GM18498 (cell line): ENCODE measurements around the gene RIMS1.

Experiments used
- ATAC-seq: cut with Tn5 transposase; IDR thresholded peaks from one replicate; pipeline ENCODE4 v1.9.1; 2021; ENCODE audit warnings: mild to moderate bottlenecking, moderate library complexity; ENCODE audit not compliant: unreplicated experiment

RIMS1 gene, protein sequence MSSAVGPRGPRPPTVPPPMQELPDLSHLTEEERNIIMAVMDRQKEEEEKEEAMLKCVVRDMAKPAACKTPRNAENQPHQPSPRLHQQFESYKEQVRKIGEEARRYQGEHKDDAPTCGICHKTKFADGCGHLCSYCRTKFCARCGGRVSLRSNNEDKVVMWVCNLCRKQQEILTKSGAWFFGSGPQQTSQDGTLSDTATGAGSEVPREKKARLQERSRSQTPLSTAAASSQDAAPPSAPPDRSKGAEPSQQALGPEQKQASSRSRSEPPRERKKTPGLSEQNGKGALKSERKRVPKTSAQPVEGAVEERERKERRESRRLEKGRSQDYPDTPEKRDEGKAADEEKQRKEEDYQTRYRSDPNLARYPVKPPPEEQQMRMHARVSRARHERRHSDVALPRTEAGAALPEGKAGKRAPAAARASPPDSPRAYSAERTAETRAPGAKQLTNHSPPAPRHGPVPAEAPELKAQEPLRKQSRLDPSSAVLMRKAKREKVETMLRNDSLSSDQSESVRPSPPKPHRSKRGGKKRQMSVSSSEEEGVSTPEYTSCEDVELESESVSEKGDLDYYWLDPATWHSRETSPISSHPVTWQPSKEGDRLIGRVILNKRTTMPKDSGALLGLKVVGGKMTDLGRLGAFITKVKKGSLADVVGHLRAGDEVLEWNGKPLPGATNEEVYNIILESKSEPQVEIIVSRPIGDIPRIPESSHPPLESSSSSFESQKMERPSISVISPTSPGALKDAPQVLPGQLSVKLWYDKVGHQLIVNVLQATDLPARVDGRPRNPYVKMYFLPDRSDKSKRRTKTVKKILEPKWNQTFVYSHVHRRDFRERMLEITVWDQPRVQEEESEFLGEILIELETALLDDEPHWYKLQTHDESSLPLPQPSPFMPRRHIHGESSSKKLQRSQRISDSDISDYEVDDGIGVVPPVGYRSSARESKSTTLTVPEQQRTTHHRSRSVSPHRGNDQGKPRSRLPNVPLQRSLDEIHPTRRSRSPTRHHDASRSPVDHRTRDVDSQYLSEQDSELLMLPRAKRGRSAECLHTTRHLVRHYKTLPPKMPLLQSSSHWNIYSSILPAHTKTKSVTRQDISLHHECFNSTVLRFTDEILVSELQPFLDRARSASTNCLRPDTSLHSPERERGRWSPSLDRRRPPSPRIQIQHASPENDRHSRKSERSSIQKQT (N-terminal part only)

GRCh38 chr6:71886184-71887005, at the start of gene RIMS1:
TSS of gene RIMS1 (plus strand) at chr6:71886550. CDS start at chr6:71887024, 474 bp downstream.
- peak; percentile 92 for ATAC-seq

GRCh38 chr6:71851214-71851613, 35.1 kb upstream of the RIMS1 start:
- no peak for ATAC-seq

- ATAC-seq, result no peak
These were observed 33.4 kb upstream of the RIMS1 start for GRCh38 chr6:71852948-71853347.

GRCh38 chr6:71855406-71855805, 30.9 kb upstream of the RIMS1 start:
- ATAC-seq, result no peak

DNA sequence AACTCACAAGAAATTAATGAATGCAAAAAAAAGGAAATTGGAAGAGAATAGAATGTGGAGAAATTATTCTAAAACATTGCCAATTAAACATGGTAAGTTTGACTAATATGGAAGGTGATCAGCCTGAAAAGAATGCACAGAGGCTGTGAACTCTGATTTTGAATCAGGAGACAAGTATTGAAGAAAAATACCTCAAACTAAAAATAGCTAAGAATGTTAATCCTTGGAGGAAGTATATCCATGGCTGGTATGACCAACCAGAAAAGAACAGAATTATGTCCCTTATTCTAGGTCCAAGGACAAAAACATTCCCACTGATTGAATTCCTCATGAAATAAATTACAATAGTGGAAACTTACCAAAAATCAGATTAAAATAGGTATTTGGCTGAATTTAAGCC, 7.3 kb upstream of the RIMS1 start:
- no peak for ATAC-seq

- ATAC-seq, result no peak
These were observed 825 bp downstream of the RIMS1 start for GRCh38 chr6:71887006-71887743.

DNA sequence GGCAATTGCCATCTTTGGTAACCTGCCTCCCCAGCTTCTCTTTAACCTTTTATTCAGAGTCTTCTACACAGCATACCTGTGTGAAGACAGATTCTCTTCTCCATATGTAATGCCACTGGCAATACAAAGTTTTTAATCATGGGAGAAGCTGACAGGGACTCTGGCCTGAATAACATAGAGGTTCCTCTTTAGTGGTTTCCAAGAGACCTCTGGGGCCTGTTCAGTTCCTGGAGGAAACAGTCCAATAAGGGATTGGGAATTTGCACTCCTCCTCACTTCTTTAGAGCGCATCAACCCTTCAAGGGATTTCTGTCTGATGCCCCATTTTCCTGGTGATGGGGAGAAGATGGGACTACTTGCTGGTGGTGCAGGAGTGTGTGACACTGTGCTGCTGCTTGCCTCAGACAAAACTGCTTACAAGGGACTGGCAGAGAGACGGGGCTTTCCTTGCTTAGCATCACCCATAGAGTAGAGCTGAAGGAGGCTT, 1.4 kb downstream of the RIMS1 start:
- no peak for ATAC-seq

DNA sequence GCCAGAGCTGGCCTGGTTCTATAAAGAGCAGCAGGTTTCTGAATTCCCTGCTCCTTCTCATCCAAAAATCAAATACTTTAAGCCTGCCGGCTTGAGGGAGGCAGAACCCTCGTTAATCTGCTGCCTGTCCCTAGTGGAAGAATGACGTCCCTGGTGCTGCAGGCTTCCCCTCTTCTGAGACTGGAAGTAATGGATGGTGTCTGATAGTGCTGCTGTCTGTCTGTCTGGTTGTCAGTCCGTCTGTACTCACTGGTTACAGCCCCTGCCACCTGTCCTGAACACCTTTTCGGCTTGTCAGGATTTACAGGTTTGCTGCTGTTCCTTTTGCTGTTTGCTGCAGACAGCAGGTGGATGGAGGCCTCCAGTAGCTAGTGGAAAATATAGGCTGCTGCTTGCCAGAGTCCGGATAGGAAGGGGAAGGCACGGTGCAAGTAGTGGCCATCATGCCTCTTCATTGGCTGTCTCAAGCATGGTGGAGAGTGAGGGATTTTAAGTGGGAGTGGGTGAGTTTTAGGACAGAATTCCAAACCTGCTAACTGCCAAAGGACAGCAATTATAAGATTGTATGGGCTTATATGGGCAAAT, 2.5 kb downstream of the RIMS1 start:
- no peak for ATAC-seq

GRCh38 chr6:71889366-71889765, 3.0 kb downstream of the RIMS1 start:
- ATAC-seq, result no peak

DNA sequence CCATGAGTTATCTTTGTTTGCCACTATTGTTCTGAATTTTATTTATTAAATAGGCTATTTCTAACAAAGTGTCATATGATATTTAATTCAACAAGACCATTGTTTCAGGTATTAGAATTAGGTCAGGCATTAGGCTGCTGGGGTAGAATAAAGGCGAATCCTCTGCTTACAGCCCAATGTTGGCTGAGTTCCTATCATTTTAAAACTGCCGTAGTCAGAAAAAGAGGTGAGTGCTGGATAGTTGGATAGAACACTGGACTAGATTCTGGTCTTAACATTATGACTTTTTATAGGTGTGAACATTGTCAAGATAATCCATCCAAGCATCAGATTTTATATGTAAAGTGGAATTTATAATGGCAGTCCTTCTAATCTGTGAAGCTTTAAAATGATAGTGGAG, 6.3 kb downstream of the RIMS1 start:
- no peak for ATAC-seq

DNA sequence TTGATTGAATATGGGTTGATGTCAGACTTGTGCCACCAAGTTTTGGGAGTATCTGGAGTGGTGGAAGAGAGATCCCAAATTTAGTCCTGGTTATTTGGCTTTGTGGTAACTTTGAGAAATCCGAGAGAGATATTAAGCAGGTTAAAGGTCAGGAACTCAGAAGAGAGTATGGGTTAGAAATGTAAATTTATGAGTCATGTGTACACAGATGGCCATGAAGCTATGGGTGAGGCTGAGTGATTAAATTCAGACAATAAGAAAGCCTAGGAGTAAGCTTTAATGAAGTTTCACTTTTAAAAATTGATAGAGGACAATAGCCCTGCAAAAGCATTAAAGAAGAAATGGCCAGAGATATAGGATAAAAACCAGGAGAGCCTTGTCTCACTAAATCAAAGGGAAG, 14.3 kb downstream of the RIMS1 start:
- no peak for ATAC-seq

- ATAC-seq, result peak; percentile 72
These were observed 15.9 kb downstream of the RIMS1 start for GRCh38 chr6:71902261-71902660.

DNA sequence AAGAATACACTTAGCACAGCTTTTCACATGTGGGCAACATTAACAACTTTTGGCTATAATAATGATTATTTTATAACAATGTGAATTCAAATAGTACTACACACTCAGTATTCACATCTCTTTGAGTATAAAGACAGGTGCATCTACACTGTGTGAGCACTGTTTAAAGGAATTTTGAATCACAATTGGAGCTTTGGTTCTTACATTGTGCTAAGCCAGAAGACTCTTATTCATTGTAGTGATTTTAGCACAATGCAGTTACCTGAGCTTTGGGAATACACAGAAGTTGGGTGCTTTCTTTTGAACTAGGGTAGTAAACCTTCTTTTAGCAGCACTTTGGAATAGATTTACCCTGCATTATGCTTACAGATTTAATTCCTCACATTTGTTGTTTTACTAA, 20.5 kb downstream of the RIMS1 start:
- no peak for ATAC-seq

DNA sequence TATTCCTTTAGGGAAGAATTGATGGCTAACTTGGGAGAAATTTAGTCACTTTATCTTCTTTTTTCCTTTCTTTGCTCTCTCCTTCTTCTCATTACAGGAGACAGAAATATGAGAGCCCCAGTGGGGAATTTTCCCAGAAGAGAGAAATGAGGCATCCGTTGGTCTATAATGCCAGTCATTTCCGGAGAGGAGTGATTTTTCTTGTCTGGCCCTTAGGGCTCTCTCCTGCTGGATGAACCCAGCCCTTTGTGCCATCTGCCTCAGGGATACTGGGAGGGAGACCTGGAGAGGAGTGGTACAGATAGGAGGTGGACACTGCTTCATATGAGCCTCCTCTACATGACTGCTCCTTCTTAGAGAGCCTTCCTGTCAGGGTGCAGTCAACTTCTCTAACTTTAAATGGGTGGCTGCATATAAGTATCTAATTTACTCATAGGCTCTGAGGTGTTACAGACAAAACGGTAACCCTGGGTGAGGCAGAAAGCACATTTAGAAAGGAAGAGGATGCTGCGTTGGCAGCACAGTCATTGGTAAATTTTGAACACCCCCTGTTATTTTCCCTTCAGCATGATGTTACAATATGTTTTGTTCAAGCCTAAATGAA, 21.9 kb downstream of the RIMS1 start:
- ATAC-seq, result peak; percentile 43

DNA sequence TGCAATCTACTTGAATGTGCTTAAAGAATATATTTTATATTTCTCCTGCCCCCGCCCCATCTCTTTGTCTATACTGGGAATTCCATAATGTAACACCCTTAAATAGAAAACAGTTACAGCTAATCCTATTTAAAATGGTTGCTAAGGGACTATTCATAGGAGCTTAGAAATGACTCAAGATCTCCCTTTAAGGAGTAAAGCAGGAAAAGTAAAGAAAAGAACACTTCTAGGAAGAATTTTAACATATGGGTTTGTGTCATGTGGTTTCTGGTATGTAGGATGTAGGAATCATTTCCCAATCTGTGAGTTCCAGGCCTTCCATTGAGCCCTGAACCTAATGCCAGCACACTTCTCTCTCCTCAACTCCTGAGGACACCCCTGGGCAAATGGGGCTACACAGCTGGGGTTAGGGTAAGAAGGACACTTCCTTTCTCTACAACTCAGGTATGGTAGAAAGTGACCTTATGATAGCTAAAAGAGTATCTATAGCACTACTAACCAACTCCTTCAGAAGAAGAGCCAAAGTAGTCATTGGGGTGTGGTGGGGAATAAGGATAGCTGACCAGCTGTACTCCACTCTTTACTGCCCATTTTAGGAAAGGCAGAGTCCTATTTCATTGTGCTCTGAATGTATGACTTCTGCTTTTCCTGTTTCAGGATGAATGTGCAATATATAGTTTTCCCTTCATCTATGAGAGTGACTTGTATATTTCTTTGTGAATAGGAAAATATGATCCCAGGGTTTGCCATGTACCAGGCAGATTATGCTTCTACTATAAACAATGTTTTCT, 27.3 kb downstream of the RIMS1 start:
- no peak for ATAC-seq

GRCh38 chr6:71929047-71929446, 42.7 kb downstream of the RIMS1 start:
- no peak for ATAC-seq

DNA sequence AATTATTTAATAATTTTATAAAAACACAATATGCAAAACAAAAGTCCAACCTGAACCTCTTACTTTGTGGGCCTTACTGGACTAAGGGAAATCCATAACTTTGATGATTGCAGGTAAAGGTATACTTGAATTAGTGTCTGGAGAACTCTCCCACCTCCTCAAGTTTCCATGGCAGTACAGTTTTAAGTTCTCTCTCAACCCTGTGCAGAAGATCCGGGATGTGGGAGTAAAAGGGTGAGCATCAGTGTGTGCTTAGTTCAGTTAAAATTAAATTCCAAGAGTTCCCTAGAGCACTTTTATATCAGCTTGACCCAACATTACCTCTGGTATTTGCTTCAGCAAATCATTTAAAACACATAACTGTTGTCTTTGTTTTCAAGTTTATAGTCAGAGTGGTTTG, 47.5 kb downstream of the RIMS1 start:
- ATAC-seq, result no peak

DNA sequence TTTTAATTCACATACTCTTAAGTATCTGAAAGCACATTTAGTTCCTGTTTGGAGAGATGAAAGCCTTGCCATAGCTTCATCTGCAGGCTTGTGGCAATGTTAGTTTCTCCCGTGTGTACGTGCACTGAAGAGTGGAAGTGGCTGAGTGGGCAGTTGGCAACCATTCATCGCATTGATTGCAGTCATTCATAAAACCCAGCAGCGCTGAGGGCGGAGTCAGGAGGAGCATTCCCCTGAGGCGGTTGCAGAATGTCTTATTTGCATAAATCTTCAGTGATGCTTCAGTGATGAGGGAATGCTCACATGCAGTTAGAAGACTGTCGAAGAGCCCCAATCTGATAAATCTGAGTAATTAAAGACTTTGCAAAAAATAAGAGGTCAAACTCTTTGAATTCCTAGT, 79.1 kb downstream of the RIMS1 start:
- no peak for ATAC-seq
